Measurements from ENCODE around the gene TAF5. TPM values are rescaled to one million over a fixed set of nuclear protein-coding genes. Genes with fewer than 3 reads are reported as not detected.
"Not testable (repeated sequence)": the region's sequence is repeated elsewhere in the genome, so short reads cannot be mapped to it uniquely, and the experiment has no call there.

TAF5 gene
- total RNA-seq, 3 donors from 2014 or later, result 3.4 to 7.0 (median 5.9) TPM

- DNase-seq (ENCODE audit: low spot score in 2 of 2), result no peak
- TF ChIP-seq POLR2A (IDR thresholded peaks at IDR 0.05), result no peak
- TF ChIP-seq CTCF (IDR thresholded peaks at IDR 0.05), result no peak
- no peak for TF ChIP-seq POLR2AphosphoS5 (IDR thresholded peaks at IDR 0.05)
- H3K4me3 ChIP-seq, result peak overlapping the region; percentile 57 to 86 (median 80)
- no peaks in the 10 kb centered on the region for H3K36me3 ChIP-seq
- H3K27me3 ChIP-seq, result no peaks in the 10 kb centered on the region
- intact Hi-C loops (cut with DNase I; ENCODE audit: low total_unique reads), result no loop called here
- no peaks in the 10 kb centered on the region for H3K9me3 ChIP-seq
- H3K27ac ChIP-seq, result peak overlapping the region; percentile 82 to 89
- H3K4me1 ChIP-seq, result no peaks in the 10 kb centered on the region
Observed at GRCh38 chr10:103350175-103350516, 17.6 kb upstream of the TAF5 start.

- Histone ChIP-seq H3K4me3 (peak within 1 kb of the TSS; percentile 57 to 86 (median 80)), H3K36me3 (no peaks in the 10 kb centered on the region), H3K27me3 (no peaks in the 10 kb centered on the region), H3K27ac (peak within 1 kb of the TSS; percentile 82 to 89), H3K4me1 (no peaks in the 10 kb centered on the region), H3K9me3 (no peaks in the 10 kb centered on the region)
- TF ChIP-seq POLR2A (IDR thresholded peaks at IDR 0.05) (no peak), POLR2AphosphoS5 (IDR thresholded peaks at IDR 0.05) (no peak), CTCF (IDR thresholded peaks at IDR 0.05) (no peak)
- intact Hi-C loops (cut with DNase I; ENCODE audit: low total_unique reads), result no loop called here
- DNase-seq (ENCODE audit: low spot score in 2 of 2), result peak; percentile 39 to 61
Observed at GRCh38 chr10:103350517-103351260, 17.1 kb upstream of the TAF5 start, which contains the start of gene PCGF6. Gene PCGF6, minus strand, starts transcription at chr10:103351140. Its CDS starts 74 bp downstream, at chr10:103351066.

GRCh38 chr10:103353281-103353680, 14.5 kb upstream of the TAF5 start:
- DNase-seq (ENCODE audit: low spot score in 2 of 2), result no peak
- TF ChIP-seq CTCF (IDR thresholded peaks at IDR 0.05) (no peak), POLR2A (IDR thresholded peaks at IDR 0.05) (no peak), POLR2AphosphoS5 (IDR thresholded peaks at IDR 0.05) (no peak)

GRCh38 chr10:103354567-103354966, 13.2 kb upstream of the TAF5 start:
- H3K9me3 ChIP-seq; H3K27ac ChIP-seq; H3K4me3 ChIP-seq; H3K27me3 ChIP-seq; H3K4me1 ChIP-seq; H3K36me3 ChIP-seq; DNase-seq (ENCODE audit: low spot score in 2 of 2); intact Hi-C loops (cut with DNase I; ENCODE audit: low total_unique reads): not testable (repeated sequence)

More at GRCh38 chr10:103353281-103353680, 14.5 kb upstream of the TAF5 start:
- no peak overlapping the region for H3K4me3 ChIP-seq
- H3K27ac ChIP-seq, result no peak overlapping the region
- no peaks in the 10 kb centered on the region for H3K9me3 ChIP-seq
- no peaks in the 10 kb centered on the region for H3K36me3 ChIP-seq
- intact Hi-C loops (cut with DNase I; ENCODE audit: low total_unique reads), result no loop called here
- H3K4me1 ChIP-seq, result no peaks in the 10 kb centered on the region
- no peaks in the 10 kb centered on the region for H3K27me3 ChIP-seq

- Histone ChIP-seq H3K9me3 (no peaks in the 10 kb centered on the region), H3K4me3 (no peak overlapping the region), H3K4me1 (no peaks in the 10 kb centered on the region), H3K27ac (no peak overlapping the region), H3K27me3 (no peaks in the 10 kb centered on the region), H3K36me3 (no peaks in the 10 kb centered on the region)
- DNase-seq (ENCODE audit: low spot score in 2 of 2), result no peak
- intact Hi-C loops (cut with DNase I; ENCODE audit: low total_unique reads), result loop anchor here (5.0 kb wide), 1 partner anchor 1094 kb away; no protein-coding TSS in a partner anchor
- TF ChIP-seq POLR2A (IDR thresholded peaks at IDR 0.05) (no peak), POLR2AphosphoS5 (IDR thresholded peaks at IDR 0.05) (no peak), CTCF (IDR thresholded peaks at IDR 0.05) (no peak)
Observed at GRCh38 chr10:103355906-103356599, 11.7 kb upstream of the TAF5 start.

GRCh38 chr10:103359493-103359892, 8.3 kb upstream of the TAF5 start:
- not testable (repeated sequence) for H3K27ac ChIP-seq; DNase-seq (ENCODE audit: low spot score in 2 of 2); H3K4me3 ChIP-seq; H3K9me3 ChIP-seq; H3K4me1 ChIP-seq; H3K36me3 ChIP-seq; H3K27me3 ChIP-seq
- intact Hi-C loops (cut with DNase I; ENCODE audit: low total_unique reads), result loop anchor here (5.0 kb wide), 1 partner anchor 1097 kb away; no protein-coding TSS in a partner anchor

- DNase-seq (ENCODE audit: low spot score in 2 of 2); H3K4me3 ChIP-seq; H3K27me3 ChIP-seq; H3K27ac ChIP-seq; H3K4me1 ChIP-seq; H3K36me3 ChIP-seq; H3K9me3 ChIP-seq; intact Hi-C loops (cut with DNase I; ENCODE audit: low total_unique reads): not testable (repeated sequence)
Observed at GRCh38 chr10:103360791-103361190, 7.0 kb upstream of the TAF5 start.

All from breast epithelium (tissue), 4 donors.